Mammary epithelial cell (primary cell): Measurements from ENCODE around the gene TMEM134.

Experiments
- CTCF ChIP-seq, 2 donors: IDR thresholded peaks in 1 of 2; conservative IDR thresholded peaks in 1 of 2; 2 replicates each; pipeline ENCODE4 v1.5.1; 2011 to 2012; ENCODE audit warnings: inconsistent platforms in 2 of 2, low read length in 2 of 2, mild to moderate bottlenecking in 2 of 2, control low read depth in 1 of 2, low read depth in 1 of 2; ENCODE audit not compliant: insufficient read depth in 1 of 2; ENCODE audit errors: extremely low read depth in 1 of 2
- EZH2 ChIP-seq: IDR thresholded peaks from 2 replicates; pipeline ENCODE4 v1.6.1; 2012; ENCODE audit warnings: low read length, inconsistent platforms, borderline replicate concordance

GRCh38 chr11:67466367-67466766 is 2.7 kb downstream of the TMEM134 start:
- TF ChIP-seq CTCF (conservative IDR thresholded peaks at IDR 0.05 in 1 of 2, IDR thresholded peaks at IDR 0.05 in 1 of 2; ENCODE audit: extremely low read depth in 1 of 2, insufficient read depth in 1 of 2, low read depth in 1 of 2, low read length in 2 of 2) (no peak), EZH2 (no peak)
